Activated T-cell treated with anti-CD3 and anti-CD28 coated beads, Interleukin-2, amount 50 U/mL, for 4 hours (primary cell): ENCODE results near the gene YTHDC2. TPM values are rescaled to one million over a fixed set of nuclear protein-coding genes. Genes with fewer than 3 reads are reported as not detected.
A peak's percentile ranks its signal among the peaks of the same experiment; 100 is the strongest.
"Not testable (repeated sequence)": the region's sequence is repeated elsewhere in the genome, so short reads cannot be mapped to it uniquely, and the experiment has no call there.

ENCODE experiments used
- ATAC-seq, 2 donors: fragments of 200-7000 bp; cut with Tn5 transposase; one replicate each; pipeline ENCODE4 v1.10.0; 2021
- DNase-seq: peaks from one replicate; pipeline ENCODE4 v3.0.0-alpha.2; 2020
- H3K27me3 Mint-ChIP-seq: one replicate; pipeline ENCODE4 v1.8.0; 2021; ENCODE audit warnings: low read depth, mixed read lengths
- H3K36me3 Mint-ChIP-seq: one replicate; pipeline ENCODE4 v1.8.0; 2022; ENCODE audit warnings: mixed read lengths; ENCODE audit not compliant: insufficient read depth
- H3K4me1 Mint-ChIP-seq: one replicate; pipeline ENCODE4 v1.8.0; 2021; ENCODE audit warnings: low read depth, mixed read lengths
- H3K4me3 Mint-ChIP-seq: one replicate; pipeline ENCODE4 v1.8.0; 2021; ENCODE audit warnings: mild to moderate bottlenecking, moderate library complexity, mixed read lengths
- H3K9me3 Mint-ChIP-seq: one replicate; pipeline ENCODE4 v1.8.0; 2021; ENCODE audit warnings: mixed read lengths
- total RNA-seq, 3 donors: library from RNA; stranded (reverse); gene quantifications; one replicate each; pipeline ENCODE4 v1.2.1, GENCODE V29; 2021

Gene YTHDC2
- total RNA-seq, 3 donors from 2014 or later: 22.7 to 25.4 (median 23.9) TPM

DNA sequence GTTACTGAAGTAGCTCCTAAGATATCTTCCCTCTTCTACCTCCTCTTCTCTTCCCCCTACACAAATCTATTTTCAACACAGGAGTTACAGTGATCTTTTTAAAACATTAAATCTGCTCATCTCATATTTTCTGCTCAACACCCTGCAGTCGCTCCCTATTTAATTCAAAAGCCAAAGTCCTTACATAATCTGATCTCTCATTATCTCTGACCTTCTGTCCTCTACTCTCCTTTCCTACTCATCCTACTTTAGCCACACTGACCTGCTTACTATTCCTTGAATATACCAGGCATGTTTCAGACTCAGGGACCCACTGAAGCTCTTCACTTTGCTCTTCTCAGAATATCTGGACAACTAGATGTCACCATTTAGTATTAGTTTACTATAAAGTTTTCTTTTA, 87.9 kb downstream of the YTHDC2 start:
- peaks cover under 1% of the 10 kb centered on the region for H3K36me3 Mint-ChIP-seq
- ATAC-seq (no peak), DNase-seq (no peak)
- peaks cover 20% of the 10 kb centered on the region for H3K27me3 Mint-ChIP-seq
- no peaks in the 10 kb centered on the region for H3K9me3 Mint-ChIP-seq
- H3K4me3 Mint-ChIP-seq: no peak overlapping the region
- peaks cover 1% of the 10 kb centered on the region for H3K4me1 Mint-ChIP-seq

DNA sequence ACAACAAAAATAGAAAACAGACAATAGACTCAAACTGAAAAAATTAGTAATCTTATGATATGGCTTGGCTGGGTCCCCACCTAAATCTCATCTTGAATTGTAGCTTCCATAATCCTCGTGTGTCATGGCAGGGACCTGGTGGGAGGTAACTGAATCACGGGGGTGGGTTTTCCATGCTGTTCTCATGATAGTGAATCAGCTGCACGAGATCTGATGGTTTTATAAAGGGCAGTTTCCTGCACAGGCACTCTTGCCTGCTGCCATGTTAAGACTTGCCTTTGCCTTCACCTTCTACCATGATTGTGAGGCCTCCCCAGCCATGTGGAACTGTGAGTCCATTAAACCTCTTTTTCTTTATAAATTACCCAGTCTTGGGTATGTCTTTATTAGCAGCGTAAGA, 89.8 kb downstream of the YTHDC2 start:
- H3K36me3 Mint-ChIP-seq, H3K9me3 Mint-ChIP-seq, ATAC-seq, H3K4me1 Mint-ChIP-seq, DNase-seq, H3K4me3 Mint-ChIP-seq: not testable (repeated sequence)
- peaks cover 23% of the 10 kb centered on the region for H3K27me3 Mint-ChIP-seq

DNA sequence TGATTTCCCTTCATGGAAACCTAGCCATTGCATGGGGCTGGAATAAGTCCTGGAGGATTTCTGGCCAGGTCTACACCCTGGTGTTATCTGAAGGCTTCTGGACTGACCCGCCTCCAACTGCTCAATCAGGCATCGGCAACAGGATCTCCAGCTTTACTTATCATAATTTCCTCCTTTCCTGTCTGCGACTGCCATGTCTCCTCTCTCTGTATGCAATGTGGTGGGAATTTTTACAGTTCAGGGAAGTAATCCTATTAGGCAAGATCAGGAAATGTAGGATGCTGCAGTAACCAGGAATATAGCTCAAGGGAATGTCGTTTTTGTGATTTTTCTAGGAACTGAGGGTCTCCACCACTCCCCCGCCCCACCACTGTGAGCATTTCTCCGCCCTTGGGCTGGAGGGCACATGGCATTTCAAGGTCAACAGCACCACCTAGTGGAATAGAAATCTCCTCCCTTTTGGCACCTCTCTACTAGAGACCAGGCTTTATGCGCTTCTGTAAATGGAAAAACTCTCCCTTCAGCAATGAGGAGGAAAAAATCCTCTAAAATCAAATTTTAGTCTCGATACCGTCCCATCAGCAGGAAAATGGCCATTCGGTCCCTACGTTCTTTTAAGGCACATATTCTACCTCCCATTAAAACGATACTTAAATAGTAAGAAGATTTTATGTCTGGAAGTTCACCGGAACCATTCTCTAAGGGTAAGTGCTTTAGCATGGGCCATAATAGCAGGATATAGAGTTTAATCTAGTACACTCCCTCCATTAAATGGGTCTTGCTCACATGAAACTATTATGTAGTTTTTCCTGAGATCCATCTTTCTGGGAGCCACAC, 93.0 kb downstream of the YTHDC2 start:
- DNase-seq (peak; percentile 20), ATAC-seq (peak; percentile 88 to 89)
- Mint-ChIP-seq H3K36me3 (no peaks in the 10 kb centered on the region), H3K9me3 (no peaks in the 10 kb centered on the region), H3K4me1 (peaks cover 4% of the 10 kb centered on the region), H3K27me3 (peaks cover 23% of the 10 kb centered on the region), H3K4me3 (no peak overlapping the region)

DNA sequence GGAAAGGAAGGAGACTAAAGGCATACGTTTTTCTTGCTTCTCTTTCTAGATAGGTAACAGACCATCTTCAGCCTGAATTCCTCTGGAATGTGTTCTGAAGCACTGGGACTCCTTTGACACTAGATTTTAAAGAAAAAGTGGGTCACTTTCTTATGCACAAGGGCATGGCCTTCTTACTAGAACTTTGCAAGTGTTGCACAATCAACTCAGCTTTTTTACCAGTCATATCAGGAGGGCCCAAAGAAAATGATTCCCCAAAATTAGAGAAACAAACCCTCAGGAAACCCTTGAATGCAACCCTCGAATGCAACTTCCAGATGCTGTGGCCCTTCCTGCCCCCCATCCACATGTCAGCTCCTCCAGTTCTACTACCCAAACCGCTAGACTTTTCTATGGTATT, 93.9 kb downstream of the YTHDC2 start:
- no peaks in the 10 kb centered on the region for H3K9me3 Mint-ChIP-seq
- H3K4me1 Mint-ChIP-seq: peaks cover 4% of the 10 kb centered on the region
- no peaks in the 10 kb centered on the region for H3K36me3 Mint-ChIP-seq
- no peak overlapping the region for H3K4me3 Mint-ChIP-seq
- ATAC-seq: no peak
- DNase-seq: no peak
- peaks cover 23% of the 10 kb centered on the region for H3K27me3 Mint-ChIP-seq

DNA sequence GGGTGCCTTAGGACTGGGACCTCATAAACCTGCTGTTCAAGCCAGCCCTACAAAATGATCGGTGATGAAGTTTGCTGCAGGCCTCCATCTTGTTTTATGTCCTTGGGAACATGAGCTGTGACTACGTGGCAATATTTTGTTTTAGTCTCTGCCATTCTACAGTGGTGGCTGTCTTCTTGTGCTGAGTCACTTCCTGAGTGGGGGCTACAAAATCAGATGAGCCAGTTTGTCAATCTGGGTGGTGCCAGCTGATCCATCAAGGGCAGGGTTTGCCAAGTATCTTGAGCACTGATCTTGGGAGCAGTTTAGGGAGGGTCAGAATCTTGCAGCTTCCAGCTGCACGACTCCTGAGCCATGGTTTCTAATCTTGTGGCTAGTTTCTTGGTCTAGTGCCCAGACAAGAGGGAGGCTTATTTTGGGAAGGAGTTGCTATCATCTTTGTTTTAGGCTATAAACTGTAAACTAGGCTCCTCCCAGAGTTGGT, 94.7 kb downstream of the YTHDC2 start:
- H3K36me3 Mint-ChIP-seq: no peaks in the 10 kb centered on the region
- no peak overlapping the region for H3K4me3 Mint-ChIP-seq
- H3K27me3 Mint-ChIP-seq: peaks cover 26% of the 10 kb centered on the region
- H3K9me3 Mint-ChIP-seq: no peaks in the 10 kb centered on the region
- no peak for DNase-seq
- peaks cover 4% of the 10 kb centered on the region for H3K4me1 Mint-ChIP-seq
- ATAC-seq: no peak

DNA sequence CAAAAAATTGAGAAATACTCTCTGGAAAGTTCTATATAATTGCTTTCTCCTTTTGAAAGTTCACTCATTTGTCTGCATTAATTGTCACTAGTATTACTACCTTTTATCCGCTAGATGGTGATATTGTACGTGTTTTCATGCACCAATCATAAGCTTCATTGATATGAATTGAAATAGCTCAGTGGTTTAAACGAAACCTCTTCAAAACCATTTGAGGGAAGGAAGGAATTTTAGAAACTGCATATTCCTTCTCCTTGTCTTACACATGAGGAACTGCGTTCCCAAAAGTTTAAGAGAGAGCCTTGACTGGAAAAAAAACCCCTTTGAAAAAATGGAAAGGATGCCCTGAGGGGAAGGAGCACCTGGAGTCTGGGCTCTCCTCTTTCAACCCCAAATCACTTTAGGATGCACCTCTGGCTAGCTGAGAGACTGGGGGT, 98.6 kb downstream of the YTHDC2 start:
- no peaks in the 10 kb centered on the region for H3K9me3 Mint-ChIP-seq
- ATAC-seq (peak in 1 of 2 donors; percentile 60), DNase-seq (no peak)
- no peak overlapping the region for H3K4me3 Mint-ChIP-seq
- no peaks in the 10 kb centered on the region for H3K4me1 Mint-ChIP-seq
- peaks cover 8% of the 10 kb centered on the region for H3K27me3 Mint-ChIP-seq
- no peaks in the 10 kb centered on the region for H3K36me3 Mint-ChIP-seq

DNA sequence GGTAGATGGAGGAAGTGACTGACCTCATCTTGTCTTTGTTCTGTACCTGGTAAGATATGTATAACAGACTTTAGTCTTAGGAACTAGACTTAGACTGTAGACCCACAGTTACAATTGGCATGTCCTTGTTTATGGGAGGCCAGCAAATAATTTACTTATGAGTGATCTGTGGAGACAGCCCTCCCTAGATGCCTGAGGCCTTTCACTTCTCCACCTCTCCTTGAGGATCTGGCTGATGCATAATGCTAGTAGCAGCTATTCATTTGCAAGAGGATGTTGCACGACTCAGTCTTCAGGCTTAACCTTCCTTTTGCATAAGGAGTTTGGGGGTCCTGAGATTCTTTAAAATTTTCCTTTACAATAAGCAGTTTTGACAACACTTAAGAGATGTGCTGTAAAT, 100.7 kb downstream of the YTHDC2 start:
- no peak overlapping the region for H3K4me3 Mint-ChIP-seq
- ATAC-seq (no peak), DNase-seq (no peak)
- no peaks in the 10 kb centered on the region for H3K4me1 Mint-ChIP-seq
- H3K36me3 Mint-ChIP-seq: no peaks in the 10 kb centered on the region
- H3K9me3 Mint-ChIP-seq: no peaks in the 10 kb centered on the region
- peaks cover 8% of the 10 kb centered on the region for H3K27me3 Mint-ChIP-seq

DNA sequence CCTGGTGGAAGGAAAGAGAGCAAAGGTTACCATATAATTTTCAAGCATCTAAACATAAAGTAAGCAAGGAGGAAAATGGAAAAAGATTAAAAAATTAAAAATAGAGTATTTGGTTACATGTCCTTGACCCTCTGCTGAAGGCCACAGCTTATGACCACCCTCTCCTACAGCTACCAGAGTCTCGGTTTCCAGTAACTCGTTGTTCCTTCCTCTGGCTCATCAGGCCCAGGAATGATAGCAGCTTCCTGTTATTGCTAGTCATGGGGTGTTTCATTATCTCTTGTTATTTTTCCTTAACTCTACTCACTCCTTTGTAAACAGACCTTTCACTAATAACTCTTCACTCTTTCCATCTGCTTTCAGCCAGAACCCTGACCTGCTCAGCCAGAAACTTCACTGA, 102.2 kb downstream of the YTHDC2 start:
- Mint-ChIP-seq H3K27me3 (peaks cover 8% of the 10 kb centered on the region), H3K36me3 (no peaks in the 10 kb centered on the region), H3K4me1 (no peaks in the 10 kb centered on the region), H3K9me3 (no peaks in the 10 kb centered on the region), H3K4me3 (no peak overlapping the region)
- no peak for DNase-seq
- ATAC-seq: no peak

DNA sequence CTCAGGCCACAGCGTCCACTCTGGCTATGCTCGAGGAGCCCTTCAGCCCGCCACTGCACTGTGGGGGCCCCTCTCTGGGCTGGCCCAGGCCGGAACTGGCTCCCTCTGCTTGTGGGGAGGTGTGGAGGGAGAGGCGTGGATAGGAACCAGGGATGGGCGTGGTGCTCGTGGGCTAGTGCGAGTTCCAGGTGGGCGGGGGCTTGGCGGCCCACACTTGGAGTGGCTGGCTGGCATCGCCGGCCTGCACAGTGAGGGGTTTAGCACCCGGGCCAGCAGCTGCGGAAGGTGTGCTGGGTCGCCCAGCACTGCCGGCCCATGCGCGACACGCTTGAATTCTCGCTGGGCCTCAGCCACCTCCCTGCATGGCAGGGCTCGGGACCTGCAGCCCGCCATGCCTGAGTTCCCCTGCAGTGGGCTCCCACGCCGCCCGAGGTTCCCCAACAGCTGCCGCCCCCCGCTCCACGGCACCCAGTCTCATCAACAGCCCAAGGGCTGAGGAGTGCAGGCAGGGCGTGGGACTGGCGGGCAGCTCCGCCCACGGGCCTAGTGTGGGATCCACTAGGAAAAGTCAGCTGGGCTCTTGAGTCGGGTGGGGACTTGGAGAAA, 103.8 kb downstream of the YTHDC2 start:
- no peaks in the 10 kb centered on the region for H3K4me1 Mint-ChIP-seq
- ATAC-seq: no peak
- H3K9me3 Mint-ChIP-seq: no peaks in the 10 kb centered on the region
- no peak overlapping the region for H3K4me3 Mint-ChIP-seq
- H3K36me3 Mint-ChIP-seq: no peaks in the 10 kb centered on the region
- DNase-seq: no peak
- H3K27me3 Mint-ChIP-seq: peaks cover 8% of the 10 kb centered on the region

DNA sequence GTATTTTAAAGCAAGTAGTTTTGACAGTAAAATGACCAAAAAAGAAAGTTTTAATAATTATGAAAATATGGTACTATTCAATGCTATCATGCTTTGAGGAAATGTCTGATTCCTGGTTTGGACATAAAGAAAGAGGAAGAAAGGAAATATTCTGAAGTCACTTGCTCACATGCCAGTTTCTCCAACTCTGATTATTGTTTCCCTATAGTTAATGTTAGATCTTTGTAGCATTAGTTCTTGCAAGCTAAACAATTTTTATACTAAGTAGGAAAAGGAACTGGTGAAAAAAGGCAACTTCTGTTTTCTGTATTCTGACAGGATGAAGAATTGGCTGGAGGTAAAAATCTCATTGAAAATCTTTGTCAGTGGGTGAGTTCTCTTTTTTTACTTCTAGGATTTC, 119.5 kb downstream of the YTHDC2 start:
- Mint-ChIP-seq H3K9me3 (peaks cover 6% of the 10 kb centered on the region), H3K27me3 (peaks cover 20% of the 10 kb centered on the region), H3K4me1 (no peaks in the 10 kb centered on the region), H3K4me3 (no peak overlapping the region), H3K36me3 (no peaks in the 10 kb centered on the region)
- DNase-seq (no peak), ATAC-seq (no peak)

DNA sequence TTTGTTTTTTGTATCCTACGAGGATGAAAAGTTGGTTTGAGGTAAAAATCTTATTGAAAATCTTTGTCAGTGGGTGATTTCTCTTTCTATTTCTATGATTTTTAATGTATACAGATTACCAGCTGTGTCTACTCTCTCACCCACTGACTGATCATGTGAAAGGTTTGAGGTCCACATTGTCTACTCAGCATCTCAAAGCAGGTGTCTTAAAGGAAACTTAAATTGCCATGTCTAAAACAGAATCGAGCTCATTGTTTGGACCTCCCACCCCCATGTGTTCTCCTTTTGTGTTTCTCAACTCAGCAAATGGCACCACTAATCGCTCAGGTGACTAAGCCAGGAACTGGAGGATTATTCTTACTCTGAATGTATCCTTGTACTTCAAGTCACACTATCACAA, 121.5 kb downstream of the YTHDC2 start:
- H3K27me3 Mint-ChIP-seq: peaks cover 16% of the 10 kb centered on the region
- no peaks in the 10 kb centered on the region for H3K36me3 Mint-ChIP-seq
- H3K4me3 Mint-ChIP-seq: no peak overlapping the region
- DNase-seq (no peak), ATAC-seq (no peak)
- H3K4me1 Mint-ChIP-seq: no peaks in the 10 kb centered on the region
- peaks cover 8% of the 10 kb centered on the region for H3K9me3 Mint-ChIP-seq

DNA sequence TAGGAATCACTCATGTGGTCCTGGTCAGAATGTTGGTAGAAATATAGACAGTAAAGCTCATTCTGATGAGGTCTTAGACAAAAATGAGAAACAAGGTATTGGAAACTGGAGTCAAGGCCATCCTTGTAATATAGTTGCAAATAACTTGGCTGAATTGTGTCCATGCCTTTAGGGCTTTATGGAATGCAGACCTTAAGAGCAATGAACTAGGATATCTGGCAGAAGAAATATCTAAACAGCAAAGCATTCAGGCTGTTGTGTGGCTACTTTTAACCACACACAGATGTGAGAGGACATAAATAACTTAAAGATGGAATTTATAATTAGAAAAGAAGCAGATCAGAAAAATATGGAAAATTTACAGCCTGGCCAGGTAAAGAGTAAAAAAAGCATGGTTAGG, 128.2 kb downstream of the YTHDC2 start:
- H3K4me1 Mint-ChIP-seq: no peaks in the 10 kb centered on the region
- H3K4me3 Mint-ChIP-seq: no peak overlapping the region
- H3K27me3 Mint-ChIP-seq: peaks cover 5% of the 10 kb centered on the region
- H3K9me3 Mint-ChIP-seq: peaks cover 8% of the 10 kb centered on the region
- ATAC-seq (no peak), DNase-seq (no peak)
- no peaks in the 10 kb centered on the region for H3K36me3 Mint-ChIP-seq
